ENCODE measurements around the gene UBE2J2.

UBE2J2 gene

DNA sequence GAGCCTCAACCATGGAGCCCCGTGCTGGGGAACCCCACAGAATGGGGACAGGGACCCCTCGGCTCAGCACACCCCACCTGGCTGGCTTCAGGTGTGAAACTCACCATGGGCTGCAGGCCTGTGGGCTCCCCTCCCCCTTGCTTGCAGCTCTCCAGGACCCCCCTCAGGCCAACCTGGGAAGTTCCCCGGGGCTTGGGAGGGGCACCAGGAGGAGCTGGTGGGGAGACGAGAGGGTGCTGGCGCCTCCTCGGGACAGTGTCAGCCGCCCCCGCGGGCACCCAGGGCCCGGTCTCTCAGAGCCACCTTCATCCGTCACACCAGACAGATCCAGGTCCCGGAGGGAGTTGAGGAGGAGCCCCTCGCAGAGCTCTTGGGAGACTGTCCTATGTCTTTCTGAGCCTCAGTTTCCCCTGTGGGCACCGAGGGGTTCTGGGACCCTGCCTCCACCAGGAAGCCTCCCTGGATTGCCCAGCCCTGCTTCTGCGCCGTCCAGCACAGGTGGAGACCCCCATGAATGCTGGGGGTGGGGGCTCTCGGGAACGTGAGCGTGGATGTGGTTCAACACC lies 66.6 kb downstream of the UBE2J2 start:
- DNase-seq: no peak

DNA sequence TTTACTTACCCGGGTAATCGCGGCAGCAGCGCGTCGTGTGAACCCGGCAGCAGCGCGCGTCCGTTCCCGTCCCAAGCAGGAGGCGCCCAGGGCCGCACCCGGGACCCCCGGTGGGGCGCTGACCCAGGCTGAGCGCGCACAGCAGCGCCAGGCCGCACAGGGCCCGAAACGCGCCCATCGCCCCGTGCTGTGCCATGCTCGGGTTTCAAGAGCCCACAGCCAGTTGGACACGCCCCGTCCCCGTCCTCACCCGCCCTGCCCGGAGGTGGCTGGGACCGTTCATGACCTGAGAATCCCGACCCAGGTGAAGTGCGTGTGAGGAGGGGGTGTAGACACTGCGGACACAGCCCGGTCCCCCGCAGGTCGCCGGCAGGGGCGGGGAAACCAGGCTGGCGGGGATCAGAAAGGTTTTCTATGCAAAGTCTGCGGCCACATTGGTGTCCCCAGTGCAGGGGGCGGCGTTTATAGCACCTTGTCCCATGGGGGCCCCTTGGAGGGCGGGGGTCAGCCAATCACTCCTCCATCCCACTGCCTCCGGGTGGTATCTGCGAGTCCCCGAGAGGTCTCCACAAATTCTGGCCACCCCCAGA lies 67.2 kb downstream of the UBE2J2 start, which contains the start of gene TNFRSF18:
Gene TNFRSF18, minus strand, starts transcription at position 217 of the 590 bp plus-strand sequence. Its CDS starts 21 bp downstream, at position 196.
- no peak for DNase-seq

DNA sequence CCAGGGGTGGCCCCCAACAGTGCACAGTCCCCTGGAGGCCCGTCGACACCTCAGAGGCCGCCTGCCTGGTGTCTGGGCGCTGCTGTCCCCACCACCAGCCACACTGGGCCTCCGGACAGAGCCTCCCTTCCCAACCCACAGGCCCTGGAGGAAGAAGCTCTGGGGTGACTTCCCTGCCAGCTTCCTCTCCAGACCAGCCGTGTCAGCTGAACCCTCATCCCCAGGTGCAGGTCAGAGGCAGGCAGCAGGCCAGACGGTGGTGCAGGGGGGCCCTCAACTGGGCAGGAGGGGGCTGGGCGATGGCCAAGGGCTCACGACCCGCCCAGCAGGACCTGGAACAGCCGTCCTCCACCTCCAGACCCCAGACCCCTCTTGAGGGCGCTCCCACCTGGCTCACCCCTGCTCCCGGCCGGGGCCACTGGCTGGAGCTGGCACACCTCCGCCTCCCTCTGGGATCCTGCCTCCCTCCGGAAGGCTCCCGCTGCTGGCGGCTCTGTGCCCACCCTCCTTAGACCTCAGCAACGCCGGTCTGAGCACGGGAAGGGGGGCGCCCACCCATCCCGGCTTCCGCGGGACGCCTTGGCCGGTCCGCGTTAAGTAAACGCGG lies 67.8 kb downstream of the UBE2J2 start:
- no peak for DNase-seq

DNA sequence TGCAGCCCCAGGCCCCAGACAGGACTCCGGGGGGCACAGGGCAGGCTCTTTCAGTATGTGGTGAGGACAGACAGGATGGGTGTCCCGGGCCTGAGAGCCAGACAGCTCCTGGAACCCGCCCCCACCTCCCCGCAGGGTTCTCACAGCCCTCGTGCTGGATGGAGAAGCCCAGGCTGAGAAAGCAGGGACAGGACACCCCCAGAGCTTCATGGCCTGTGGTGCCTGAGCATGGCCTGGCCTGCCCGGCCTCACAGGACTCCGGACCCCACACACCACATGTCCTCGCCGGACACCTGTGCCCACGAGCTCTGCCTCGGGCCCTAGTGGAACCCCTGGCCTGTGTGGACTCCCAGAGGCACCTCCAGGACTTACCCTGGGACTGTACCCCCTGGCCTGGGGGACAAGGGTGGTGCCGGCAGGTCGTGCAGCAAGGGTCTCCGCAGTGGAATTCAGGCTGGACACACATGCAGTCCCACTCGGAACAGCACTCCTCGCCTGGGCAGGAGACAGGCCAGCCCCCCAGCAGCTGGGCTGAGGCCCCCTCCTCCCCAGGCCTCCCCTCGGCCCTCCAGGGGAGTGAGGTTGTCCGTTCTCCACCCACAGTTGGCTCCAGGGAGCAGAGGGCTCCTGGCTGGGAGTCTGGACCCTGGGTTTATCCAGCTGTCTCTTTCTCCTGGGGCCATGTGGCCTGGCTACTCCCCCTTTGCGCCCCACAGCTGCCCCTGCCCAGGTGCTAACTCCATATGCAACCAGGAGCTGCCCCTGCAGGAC lies 68.5 kb downstream of the UBE2J2 start:
- no peak for DNase-seq

DNA sequence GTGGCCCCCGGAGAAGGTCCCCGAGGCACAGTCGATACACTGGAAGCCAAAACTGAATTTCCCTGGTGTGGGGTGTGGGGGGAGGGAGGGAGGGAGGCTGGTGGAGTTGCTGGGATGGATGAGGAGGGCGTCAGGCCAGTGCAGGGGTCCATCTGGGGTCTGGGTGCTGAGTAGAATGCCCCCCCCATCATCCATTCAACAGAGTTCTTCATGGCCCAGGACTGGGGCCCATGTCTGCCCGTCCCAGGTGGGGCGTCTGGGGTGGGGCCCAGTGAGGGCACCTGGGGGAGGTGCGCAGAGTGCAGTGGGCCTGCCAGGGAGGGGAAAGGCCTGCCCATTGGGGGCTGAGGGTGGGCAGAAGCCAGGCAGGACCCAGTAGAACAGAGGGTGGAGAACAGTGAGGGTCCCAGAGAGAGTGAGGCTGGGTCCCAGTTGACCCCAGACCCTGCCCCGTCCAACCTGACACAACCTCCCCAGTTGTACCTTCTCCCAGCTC lies 69.2 kb downstream of the UBE2J2 start:
- no peak for DNase-seq

Data from NCI-H774 (cell line).